ENCODE results near the gene KLRG1. TPM values are rescaled to one million over a fixed set of nuclear protein-coding genes. Genes with fewer than 3 reads are reported as not detected.

KLRG1 gene
- total RNA-seq, 1 donor from 2014 or later, result 0.51 TPM

DNA sequence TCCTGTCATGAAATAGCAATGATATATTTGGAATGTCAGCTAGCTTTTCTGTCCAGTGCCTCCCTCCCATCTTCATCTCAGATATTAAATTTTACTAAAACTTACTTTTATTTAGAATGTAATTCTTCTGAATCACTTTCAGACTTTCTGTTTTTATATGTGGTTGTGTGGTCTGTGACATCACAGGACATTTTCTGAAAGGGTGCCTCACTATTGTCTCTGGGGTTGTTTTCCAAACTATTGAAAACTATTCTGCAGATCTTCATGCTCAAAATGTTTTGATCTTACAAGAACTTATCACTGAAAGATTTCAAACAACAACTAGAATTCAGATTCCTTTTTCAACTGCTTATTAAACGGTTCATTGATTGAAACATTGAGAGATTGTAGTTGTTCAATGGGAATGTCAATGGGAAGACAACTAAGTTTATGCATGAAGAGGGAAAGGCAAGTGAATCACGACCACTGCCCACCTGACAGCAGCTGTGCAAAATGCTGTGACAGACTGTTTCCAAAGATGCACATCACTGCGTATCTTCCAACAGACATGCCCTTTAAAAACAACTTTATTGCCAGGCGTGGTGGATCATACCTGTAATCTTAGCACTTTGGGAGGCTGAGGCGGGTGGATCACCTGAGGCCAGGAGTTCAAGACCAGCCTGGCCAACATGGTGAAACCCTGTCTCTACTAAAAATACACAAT is 51.3 kb downstream of the KLRG1 start:
- no peak for DNase-seq (ENCODE audit: low read depth in 2 of 2)

DNA sequence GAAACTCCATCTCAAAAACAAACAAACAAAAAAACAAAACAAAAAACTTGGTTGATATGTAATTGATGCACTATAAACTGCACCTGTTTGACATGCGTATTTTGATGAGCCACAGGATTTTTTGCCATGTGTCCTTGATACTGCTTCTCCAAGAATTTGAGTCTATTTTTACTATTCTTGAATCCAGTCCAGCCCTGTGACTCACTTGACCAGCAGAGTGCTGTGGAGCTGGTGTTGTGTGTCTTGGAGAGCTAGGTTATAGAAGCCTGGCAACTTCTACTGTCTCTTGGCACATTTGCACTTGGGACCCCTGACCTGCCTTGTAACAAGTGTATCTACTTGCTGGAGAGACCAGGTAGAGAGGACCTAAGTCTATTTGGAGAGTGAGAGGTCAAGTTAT is 52.0 kb downstream of the KLRG1 start:
- DNase-seq (ENCODE audit: low read depth in 2 of 2), result no peak

DNA sequence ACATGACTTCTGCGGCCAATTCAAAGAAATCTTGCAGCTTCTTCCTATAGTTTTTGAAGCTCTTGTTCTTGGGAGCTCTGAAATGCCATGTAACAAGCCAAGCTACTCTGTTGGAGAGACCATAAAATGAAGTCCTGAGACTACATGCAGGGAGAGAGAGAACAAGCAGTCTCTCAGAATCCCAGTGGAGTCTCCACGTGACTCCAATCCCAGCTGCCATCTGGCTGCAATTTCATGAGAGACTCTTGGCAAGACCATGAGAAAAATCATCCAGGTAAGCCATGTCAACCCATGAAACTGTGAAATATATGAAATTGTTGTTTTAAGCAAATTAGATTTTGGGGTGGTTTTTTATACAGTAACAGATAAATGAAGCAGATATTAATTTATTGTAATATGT is 54.4 kb downstream of the KLRG1 start:
- no peak for DNase-seq (ENCODE audit: low read depth in 2 of 2)

DNA sequence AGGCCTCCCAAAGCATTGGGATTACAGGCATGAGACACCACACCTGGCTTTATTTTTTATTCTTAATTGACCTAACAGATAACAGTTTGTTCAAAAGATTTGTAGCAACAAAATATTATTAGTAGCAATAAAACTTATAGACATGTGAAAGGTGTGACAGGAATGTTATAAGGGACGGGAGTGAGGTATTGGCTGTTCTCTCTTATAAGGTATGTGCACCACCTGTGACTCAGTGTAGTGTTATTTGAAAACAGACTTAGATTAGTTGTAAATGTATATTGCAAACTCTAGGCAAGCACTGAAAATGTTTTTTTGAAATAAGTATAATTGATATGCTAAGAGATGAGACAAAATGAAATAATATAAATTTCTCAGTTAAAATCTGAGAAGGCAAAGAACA is 57.8 kb downstream of the KLRG1 start:
- no peak for DNase-seq (ENCODE audit: low read depth in 2 of 2)

DNA sequence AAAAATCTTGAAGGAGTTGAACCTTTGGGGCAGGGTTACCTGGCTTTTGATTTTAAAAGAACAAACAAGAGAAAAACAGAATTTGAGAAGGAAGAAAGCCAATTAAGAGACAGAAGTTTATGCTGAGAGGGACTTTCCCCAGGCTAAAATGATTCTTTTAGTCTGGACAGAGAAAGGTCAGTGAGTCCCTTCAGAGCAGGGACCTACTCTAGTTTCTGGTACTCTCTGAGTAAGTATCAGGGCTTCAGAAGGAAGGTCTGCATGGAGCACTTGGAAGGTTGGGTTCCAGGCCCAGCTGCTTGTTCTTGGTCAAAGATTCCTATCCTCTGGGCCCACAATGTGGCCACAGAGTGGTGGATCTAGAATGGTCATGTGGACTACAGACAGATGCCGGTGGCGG is 59.6 kb downstream of the KLRG1 start:
- no peak for DNase-seq (ENCODE audit: low read depth in 2 of 2)

DNA sequence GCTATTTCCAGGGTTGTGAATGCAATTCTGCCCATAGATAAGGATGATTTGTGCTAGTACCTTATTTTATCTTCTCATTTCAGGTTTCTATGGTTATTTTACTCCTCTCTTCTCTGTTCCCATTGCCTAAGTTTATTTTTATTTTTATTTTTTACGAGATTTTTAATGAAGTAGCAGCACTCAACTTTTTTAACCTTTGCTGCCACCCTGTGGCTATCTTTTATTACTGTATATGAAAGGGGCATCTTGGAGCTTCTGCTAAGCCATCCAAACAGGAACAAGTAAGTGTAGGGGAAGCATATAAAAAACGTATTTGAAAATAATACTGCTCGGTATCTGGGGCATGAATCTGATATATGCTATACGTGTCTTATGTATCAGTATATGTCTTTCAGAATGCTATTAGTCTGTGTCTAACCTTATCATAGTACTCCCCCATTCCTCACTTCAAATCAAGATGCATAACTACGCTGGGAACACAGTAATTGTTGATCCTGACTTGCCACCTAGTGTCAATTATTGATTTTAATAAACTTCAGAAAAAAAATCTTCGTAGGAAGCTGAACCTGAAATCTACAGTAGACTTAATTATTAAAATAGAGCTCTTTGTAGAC is 60.3 kb downstream of the KLRG1 start:
- peak in 1 of 2 donors; percentile 54 for DNase-seq (ENCODE audit: low read depth in 2 of 2)

DNA sequence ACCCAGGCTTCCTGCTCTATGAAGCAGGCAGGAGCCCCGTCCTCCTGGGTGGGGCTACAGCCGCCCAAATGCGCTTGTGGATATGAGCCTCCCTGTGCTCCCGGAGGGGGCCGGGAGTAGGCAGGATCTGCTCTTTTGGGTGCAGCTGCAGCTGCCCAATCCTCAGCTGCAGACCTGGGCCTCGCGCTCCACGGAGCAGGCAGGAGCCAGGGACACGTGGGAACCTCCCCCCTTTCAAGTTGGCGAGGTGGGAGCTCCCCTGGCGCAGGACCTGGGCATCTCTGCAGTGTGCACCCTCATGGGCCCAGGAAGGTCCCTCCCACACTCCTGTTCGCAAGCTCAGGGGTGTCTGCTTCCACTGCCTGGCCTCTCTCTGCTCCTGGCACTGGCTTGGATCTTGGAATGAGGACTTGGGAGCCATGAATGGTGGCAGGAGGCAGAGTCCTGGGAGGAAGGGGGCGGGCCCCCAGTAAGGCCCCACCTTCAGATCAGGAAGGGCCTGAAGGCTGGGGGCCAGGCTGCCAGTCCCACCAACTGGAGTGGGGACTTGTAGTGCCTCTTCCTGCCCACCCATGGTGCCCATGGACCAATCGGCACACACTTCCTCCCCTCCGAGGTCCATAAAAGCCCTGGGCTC is 61.3 kb downstream of the KLRG1 start:
- DNase-seq (ENCODE audit: low read depth in 2 of 2), result no peak

DNA sequence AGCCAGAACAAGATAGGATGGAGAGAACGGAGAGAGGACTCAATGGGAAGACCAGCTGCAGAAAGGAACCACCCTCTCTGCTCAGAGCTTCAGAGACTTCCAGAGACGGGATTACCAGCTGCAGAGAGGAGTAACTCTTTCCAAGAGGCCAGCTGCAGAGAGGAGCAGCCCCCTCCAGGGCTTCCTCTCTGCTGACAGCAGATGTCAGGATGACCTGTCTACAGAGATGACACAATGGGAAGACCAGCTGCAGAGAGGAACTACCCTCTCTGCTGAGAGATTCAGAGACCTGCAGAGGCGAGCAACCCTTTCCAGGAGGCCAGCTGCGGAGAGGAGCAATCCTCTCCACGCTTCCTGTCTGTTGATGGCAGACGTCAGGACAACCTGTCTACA is 61.8 kb downstream of the KLRG1 start:
- no peak for DNase-seq (ENCODE audit: low read depth in 2 of 2)

DNA sequence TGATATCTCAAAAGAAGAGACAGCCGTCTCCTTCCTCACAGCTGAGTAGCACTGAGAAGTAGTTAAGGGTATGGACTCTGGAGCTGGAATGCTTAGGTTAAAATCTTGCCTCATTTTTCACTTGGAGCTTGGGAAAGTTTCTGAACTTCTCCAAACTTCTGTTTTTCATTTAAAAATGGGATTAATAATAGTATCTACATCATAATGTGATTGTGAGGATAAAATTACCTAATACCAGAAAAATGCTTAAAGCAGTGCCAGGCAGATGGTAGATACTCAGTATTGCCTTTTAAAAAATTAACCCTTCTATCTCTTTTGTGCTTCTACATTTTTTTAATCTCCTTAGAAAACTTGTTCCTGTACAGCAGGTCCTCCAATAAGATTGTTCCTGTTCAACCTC is 63.3 kb downstream of the KLRG1 start:
- DNase-seq (ENCODE audit: low read depth in 2 of 2), result no peak

Other genes starting within 250 kb of the KLRG1 start
- gene A2ML1, start 166.9 kb upstream of the KLRG1 start, total RNA-seq, result not detected in 2 replicates
- 6.5 and 8.2 TPM in 2 replicates for gene PHC1, start 75.0 kb upstream of the KLRG1 start, total RNA-seq
- 212 and 232 TPM in 2 replicates for gene M6PR, start 39.9 kb upstream of the KLRG1 start, total RNA-seq
- gene A2M, start 126.4 kb downstream of the KLRG1 start, total RNA-seq, result 13.5 and 24.3 TPM in 2 replicates
- 0.25 and 0.26 TPM in 2 replicates for gene PZP, start 218.8 kb downstream of the KLRG1 start, total RNA-seq